GM12864 (cell line): ENCODE measurements around the gene STK39.

ENCODE experiments used
- DNase-seq: peaks from one replicate; pipeline ENCODE4 v3.0.0-alpha.2; 2011; ENCODE audit warnings: low read depth
- H3K4me3 ChIP-seq: 2 replicates; pipeline ENCODE4 v1.5.1; 2011; ENCODE audit warnings: mild to moderate bottlenecking, low read depth, low read length, control low read depth
- CTCF ChIP-seq: IDR thresholded peaks from 2 replicates; pipeline ENCODE4 v1.5.1; 2011; ENCODE audit warnings: low read depth, mild to moderate bottlenecking, moderate library complexity, low read length, control low read depth, inconsistent platforms; ENCODE audit errors: missing control alignments

Gene STK39

DNA sequence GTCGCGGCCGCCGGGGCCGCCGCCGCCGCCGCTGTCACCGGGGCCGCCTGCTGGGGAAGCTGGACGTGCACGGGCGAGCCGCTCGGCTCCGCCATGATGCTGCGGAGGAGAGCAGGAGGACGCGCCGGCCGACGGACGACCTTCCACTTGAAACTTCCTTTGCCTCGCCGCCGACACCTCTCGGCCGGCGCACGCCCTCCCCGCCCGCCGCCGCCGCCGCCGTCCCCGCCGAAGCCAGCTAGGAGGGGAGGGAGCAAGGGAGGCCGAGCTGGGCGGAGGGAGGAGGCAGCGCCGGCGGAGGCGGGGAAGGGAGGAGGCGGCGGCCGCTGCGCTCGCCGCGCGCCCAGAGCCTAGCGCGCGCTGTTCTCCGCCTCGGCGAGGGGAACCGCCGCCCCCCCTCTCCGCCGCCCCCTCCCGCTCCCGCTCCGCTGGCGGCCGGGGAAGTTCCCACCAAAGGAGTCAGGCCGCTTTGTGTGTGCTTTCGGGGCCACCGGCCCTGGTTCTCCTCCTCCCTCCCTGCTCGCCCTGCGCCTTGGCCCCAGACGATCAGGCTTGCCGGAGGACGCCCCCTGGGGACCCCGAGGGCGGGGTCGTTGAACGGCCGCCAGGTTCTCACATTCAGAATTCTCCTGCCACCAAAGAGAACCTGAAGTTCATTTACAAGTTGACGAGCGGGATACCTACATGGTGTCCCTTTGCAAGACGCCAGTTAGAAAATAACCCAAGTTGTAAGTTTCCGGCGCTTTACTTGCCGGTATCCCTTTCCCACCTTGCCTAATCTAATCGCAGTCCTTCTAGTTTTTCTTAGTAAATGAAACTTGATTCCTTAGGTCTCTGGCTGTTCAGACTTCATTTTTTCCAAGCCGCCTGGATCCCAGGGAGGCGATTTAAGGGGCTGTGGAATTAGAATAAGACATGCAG is at the start of gene STK39:
STK39 (minus strand) TSS at position 255 of the 921 bp plus-strand sequence; CDS start at position 95, 160 bp downstream.
- no peak for TF ChIP-seq CTCF

GRCh38 chr2:168295051-168295450 is 47.7 kb upstream of the STK39 start:
- DNase-seq: no peak
- no peak for TF ChIP-seq CTCF
- no peak overlapping the region for H3K4me3 ChIP-seq

More for the DNA sequence above, at the start of gene STK39:
- no peak for DNase-seq
- H3K4me3 ChIP-seq: peak within 1 kb of the TSS; percentile 44

GRCh38 chr2:168294409-168294808 is 47.0 kb upstream of the STK39 start:
- no peak for TF ChIP-seq CTCF
- no peak for DNase-seq
- no peak overlapping the region for H3K4me3 ChIP-seq

GRCh38 chr2:168293766-168294165 is 46.4 kb upstream of the STK39 start:
- no peak for DNase-seq
- H3K4me3 ChIP-seq: no peak overlapping the region
- no peak for TF ChIP-seq CTCF

DNA sequence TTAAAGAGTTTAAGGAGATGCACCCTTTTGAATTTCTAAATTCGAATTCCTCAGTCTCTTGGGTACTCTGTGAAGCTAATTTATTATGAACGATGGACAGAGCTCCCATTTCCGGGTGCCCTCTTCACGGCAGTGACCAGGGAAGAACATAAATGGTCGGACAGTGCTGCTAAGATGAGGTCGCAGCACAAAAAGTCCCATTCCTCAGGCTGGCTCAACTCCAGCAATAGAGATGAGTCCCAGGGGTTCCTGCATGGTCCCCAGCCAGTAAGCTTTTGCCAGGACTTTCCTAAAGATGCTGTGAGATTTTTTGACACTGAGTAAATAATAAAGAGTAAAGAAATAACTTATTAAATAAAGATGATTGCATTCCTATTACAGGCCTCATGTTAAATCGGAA is 43.0 kb upstream of the STK39 start:
- DNase-seq: no peak
- TF ChIP-seq CTCF: no peak
- no peak overlapping the region for H3K4me3 ChIP-seq

DNA sequence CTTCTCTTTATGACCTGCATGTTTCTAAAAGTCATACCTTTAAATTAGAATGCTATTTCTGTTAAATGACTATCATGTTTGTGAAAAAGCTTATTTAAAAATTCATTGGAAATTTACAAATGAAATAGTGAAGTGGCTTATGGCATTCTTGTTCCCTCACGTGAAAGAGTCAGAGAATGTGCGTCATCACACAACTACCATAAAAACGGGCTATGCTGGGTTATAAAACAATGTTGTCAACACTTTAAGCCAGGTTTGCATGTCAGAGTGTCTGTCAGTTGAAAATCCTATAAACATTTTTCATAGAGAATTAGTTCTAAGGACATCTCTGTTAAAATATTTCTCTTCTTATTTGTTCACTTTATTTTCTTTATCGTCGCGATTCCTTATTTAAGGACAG is 42.5 kb upstream of the STK39 start:
- H3K4me3 ChIP-seq: no peak overlapping the region
- no peak for DNase-seq
- no peak for TF ChIP-seq CTCF

- no peak overlapping the region for H3K4me3 ChIP-seq
- TF ChIP-seq CTCF: no peak
- no peak for DNase-seq
These were observed 39.1 kb upstream of the STK39 start for GRCh38 chr2:168286535-168286934.
